OCI-LY3 (cell line): Measurements from ENCODE around the gene CAVIN2.

Source experiments
- H2AFZ ChIP-seq: fragments of 200-600, 300-600 bp; shearing (Covaris generic); 2 replicates; pipeline ENCODE4 v1.6.0; 2014; ENCODE audit warnings: antibody characterized with exemption, low read depth, low read length
- H3K27ac ChIP-seq: fragments of 200-600, 300-600 bp; sonication (generic); 2 replicates; pipeline ENCODE4 v1.5.1; 2014; ENCODE audit warnings: mild to moderate bottlenecking, low read length, moderate library complexity, mixed read lengths
- H3K27me3 ChIP-seq: fragments of 200-600, 300-600 bp; sonication (generic); 2 replicates; pipeline ENCODE4 v1.6.1; 2014; ENCODE audit warnings: low read depth, low read length, mixed read lengths
- H3K36me3 ChIP-seq: fragments of 200-600, 300-600 bp; sonication (generic); replicated peaks from 2 replicates; pipeline ENCODE3; 2014; ENCODE audit warnings: low read depth, low read length, mixed read lengths
- H3K4me1 ChIP-seq: fragments of 300-600, 200-600 bp; sonication (generic); 2 replicates; pipeline ENCODE4 v1.6.1; 2014; ENCODE audit warnings: low read length, mixed read lengths
- H3K4me2 ChIP-seq: fragments of 200-600, 300-600 bp; sonication (generic); 2 replicates; pipeline ENCODE4 v1.6.1; 2014; ENCODE audit warnings: low read length, mixed read lengths
- H3K4me3 ChIP-seq: fragments of 300-600, 200-600 bp; sonication (generic); 2 replicates; pipeline ENCODE4 v1.5.1; 2014; ENCODE audit warnings: antibody characterized with exemption, mild to moderate bottlenecking, low read length, moderate library complexity
- H3K79me2 ChIP-seq: fragments of 300-600, 200-600 bp; shearing (Covaris generic); 2 replicates; pipeline ENCODE4 v1.6.1; 2014; ENCODE audit warnings: mild to moderate bottlenecking, low read length, mixed read lengths
- H3K9ac ChIP-seq: fragments of 300-600, 200-600 bp; shearing (Covaris generic); 2 replicates; pipeline ENCODE4 v1.6.0; 2014; ENCODE audit warnings: mild to moderate bottlenecking, low read length, moderate library complexity
- H3K9me3 ChIP-seq: fragments of 200-600, 300-600 bp; shearing (Covaris generic); 2 replicates; pipeline ENCODE4 v1.6.1; 2014; ENCODE audit warnings: low read length, mixed read lengths; ENCODE audit not compliant: insufficient read depth
- H4K20me1 ChIP-seq: fragments of 200-600, 300-600 bp; sonication (generic); 2 replicates; pipeline ENCODE4 v1.6.1; 2016; ENCODE audit warnings: low read length, mixed read lengths; ENCODE audit not compliant: insufficient read depth
- EZH2phosphoT487 ChIP-seq: fragments of 200-600 bp; shearing (Covaris generic); IDR thresholded peaks from 2 replicates; pipeline ENCODE4 v1.6.1; 2018; ENCODE audit warnings: antibody characterized with exemption, mixed run types, low read depth
- TF ChIP-seq, protein P1 (sequence below): fragments of 200-600, 300-600 bp; sonication (generic); IDR thresholded peaks from 2 replicates; pipeline ENCODE4 v1.5.1; 2014; ENCODE audit warnings: antibody characterized with exemption, low read length, low read depth

CAVIN2 gene

DNA sequence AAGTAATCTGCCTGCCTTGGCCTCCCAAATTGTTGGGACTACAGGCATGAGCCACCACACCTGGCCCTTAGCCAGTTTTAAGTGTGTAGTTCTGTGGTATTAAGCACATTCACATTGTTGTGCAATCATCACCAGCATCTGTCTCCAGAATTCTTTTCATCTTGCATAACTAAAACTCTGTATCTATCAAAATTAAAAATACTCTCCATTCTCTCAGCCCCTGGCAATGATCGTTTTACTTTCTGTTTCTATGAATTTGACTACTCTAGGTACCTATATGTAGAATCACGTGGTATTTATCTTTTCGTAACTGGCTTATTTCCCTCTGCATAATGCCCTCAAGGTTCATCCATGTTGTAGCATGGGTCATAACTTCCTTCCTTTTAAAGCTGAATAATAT lies 45.5 kb upstream of the CAVIN2 start:
- Histone ChIP-seq H3K4me3 (no peak overlapping the region), H3K9ac (no peak overlapping the region), H2AFZ (no peak overlapping the region), H3K36me3 (no peaks in the 10 kb centered on the region), H3K9me3 (no peaks in the 10 kb centered on the region), H3K27me3 (no peaks in the 10 kb centered on the region), H3K27ac (no peak overlapping the region), H4K20me1 (no peaks in the 10 kb centered on the region), H3K79me2 (no peaks in the 10 kb centered on the region), H3K4me1 (peaks cover 17% of the 10 kb centered on the region), H3K4me2 (no peak overlapping the region)
- no peak for TF ChIP-seq EZH2phosphoT487
- TF ChIP-seq, protein P1, sequence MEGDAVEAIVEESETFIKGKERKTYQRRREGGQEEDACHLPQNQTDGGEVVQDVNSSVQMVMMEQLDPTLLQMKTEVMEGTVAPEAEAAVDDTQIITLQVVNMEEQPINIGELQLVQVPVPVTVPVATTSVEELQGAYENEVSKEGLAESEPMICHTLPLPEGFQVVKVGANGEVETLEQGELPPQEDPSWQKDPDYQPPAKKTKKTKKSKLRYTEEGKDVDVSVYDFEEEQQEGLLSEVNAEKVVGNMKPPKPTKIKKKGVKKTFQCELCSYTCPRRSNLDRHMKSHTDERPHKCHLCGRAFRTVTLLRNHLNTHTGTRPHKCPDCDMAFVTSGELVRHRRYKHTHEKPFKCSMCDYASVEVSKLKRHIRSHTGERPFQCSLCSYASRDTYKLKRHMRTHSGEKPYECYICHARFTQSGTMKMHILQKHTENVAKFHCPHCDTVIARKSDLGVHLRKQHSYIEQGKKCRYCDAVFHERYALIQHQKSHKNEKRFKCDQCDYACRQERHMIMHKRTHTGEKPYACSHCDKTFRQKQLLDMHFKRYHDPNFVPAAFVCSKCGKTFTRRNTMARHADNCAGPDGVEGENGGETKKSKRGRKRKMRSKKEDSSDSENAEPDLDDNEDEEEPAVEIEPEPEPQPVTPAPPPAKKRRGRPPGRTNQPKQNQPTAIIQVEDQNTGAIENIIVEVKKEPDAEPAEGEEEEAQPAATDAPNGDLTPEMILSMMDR: no peak

DNA sequence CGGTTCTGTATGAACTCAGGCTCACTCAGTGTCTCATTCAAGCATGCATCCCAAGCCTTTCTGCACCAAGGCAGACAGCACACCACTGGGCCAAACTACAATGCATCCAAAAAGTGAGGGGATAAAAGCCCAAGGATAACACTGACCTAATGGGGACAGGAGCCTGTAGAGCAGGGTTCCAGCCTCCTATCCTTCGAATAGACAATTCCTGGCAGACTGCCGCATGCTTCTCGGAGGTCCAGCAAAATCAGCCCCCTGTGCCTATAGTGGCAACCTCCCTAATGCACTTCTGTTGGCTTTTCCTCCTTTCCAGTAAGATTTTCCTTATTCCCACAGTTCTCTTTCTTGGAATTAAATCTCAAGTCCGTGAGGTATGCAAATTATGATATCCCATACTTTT lies 44.8 kb upstream of the CAVIN2 start:
- TF ChIP-seq EZH2phosphoT487: no peak
- TF ChIP-seq, protein P1: no peak
- Histone ChIP-seq H3K4me3 (no peak overlapping the region), H3K36me3 (no peaks in the 10 kb centered on the region), H3K27ac (no peak overlapping the region), H2AFZ (no peak overlapping the region), H4K20me1 (no peaks in the 10 kb centered on the region), H3K79me2 (no peaks in the 10 kb centered on the region), H3K4me1 (peaks cover 17% of the 10 kb centered on the region), H3K9me3 (no peaks in the 10 kb centered on the region), H3K4me2 (no peak overlapping the region), H3K27me3 (no peaks in the 10 kb centered on the region), H3K9ac (no peak overlapping the region)

DNA sequence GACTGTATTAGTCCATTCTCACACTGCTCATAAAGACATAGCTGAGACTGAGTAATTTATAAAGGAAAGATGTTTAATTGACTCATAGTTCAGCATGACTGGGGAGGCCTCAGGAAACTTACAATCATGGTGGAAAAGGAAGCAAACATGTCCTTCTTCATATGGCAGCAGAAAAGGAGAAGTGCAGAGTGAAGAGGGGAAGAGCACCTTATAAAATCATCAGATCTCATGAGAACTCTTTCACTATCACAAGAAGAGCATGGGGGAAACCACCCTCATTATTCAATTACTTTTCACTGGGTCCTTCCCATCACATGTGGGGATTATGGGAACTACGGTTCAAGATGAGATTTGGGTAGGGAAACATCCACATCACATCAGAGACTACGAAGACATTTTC lies 43.0 kb upstream of the CAVIN2 start:
- H3K27ac ChIP-seq: no peak overlapping the region
- H3K36me3 ChIP-seq: no peaks in the 10 kb centered on the region
- TF ChIP-seq EZH2phosphoT487: no peak
- TF ChIP-seq, protein P1: no peak

DNA sequence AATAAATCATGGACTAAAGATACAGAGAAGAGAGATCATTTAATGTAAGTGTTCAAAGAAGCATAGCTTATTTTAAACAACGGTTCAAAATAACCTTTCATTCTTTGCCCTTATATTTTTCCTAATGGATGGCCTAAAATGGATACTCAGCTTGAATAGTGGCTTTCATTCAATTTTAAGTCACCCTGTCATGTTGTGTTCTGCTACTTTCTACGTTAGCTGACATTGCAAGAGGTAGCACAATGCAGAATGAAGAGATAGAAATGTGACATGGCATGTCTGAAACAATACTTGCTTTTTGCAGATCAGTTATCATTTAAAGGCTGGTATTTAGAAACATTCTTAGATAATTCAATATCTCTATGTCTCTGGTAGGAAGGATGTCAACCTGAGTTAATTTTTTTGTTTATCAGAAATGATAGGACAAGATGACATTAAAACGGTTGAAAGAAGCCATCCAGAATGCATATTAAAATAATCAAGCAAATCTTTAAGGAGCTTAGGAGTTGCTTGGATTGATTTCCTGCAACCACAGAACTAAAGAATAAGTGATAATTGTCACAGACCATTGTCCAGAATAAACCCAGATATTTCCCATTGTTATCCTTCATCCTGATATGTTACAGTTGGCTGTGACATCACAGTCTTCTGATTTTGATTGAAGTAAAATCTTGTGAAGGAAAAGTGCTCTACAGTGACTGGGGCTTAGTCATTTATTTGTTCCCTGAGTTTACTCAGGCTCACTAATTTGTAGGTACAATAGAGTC lies 41.7 kb upstream of the CAVIN2 start:
- no peak overlapping the region for H2AFZ ChIP-seq
- H3K27me3 ChIP-seq: no peaks in the 10 kb centered on the region
- H3K9ac ChIP-seq: no peak overlapping the region
- H3K4me1 ChIP-seq: peaks cover 8% of the 10 kb centered on the region
- no peak overlapping the region for H3K27ac ChIP-seq
- H3K4me3 ChIP-seq: no peak overlapping the region
- no peaks in the 10 kb centered on the region for H3K36me3 ChIP-seq
- TF ChIP-seq, protein P1: no peak
- no peak for TF ChIP-seq EZH2phosphoT487
- no peaks in the 10 kb centered on the region for H4K20me1 ChIP-seq
- no peak overlapping the region for H3K4me2 ChIP-seq
- no peaks in the 10 kb centered on the region for H3K79me2 ChIP-seq
- H3K9me3 ChIP-seq: no peaks in the 10 kb centered on the region

More for the DNA sequence above, 43.0 kb upstream of the CAVIN2 start:
- H3K9me3 ChIP-seq: no peaks in the 10 kb centered on the region
- 0 out of 2 replicates have a peak overlapping the region, but pooled peaks have one; percentile 14 for H3K4me2 ChIP-seq
- H2AFZ ChIP-seq: no peak overlapping the region
- H3K4me3 ChIP-seq: no peak overlapping the region
- H3K27me3 ChIP-seq: no peaks in the 10 kb centered on the region
- no peaks in the 10 kb centered on the region for H4K20me1 ChIP-seq
- H3K4me1 ChIP-seq: peaks cover 13% of the 10 kb centered on the region
- no peaks in the 10 kb centered on the region for H3K79me2 ChIP-seq
- H3K9ac ChIP-seq: no peak overlapping the region
